Endothelial cell of umbilical vein (primary cell): ENCODE results near the gene SMC1B. TPM values are rescaled to one million over a fixed set of nuclear protein-coding genes. Genes with fewer than 3 reads are reported as not detected.

Experiments
- BruUV-seq: library from RNA; stranded (reverse); fragments of 400-500 nt; replicated peaks from 2 replicates; lab custom pipeline; 2021; lab: Mats Ljungman, UMichigan
- CTCF ChIA-PET: fragments of 300-600, 350-600 bp; sonication (Branson Sonifier 250); formaldehyde crosslinking; loops from one replicate; lab custom pipeline; 2021; ENCODE audit warnings: antibody characterized with exemption, inconsistent platforms; lab: Charles Lee
- POLR2A ChIA-PET: fragments of 300-600, 350-600 bp; sonication (Branson Sonifier 250); formaldehyde crosslinking; loops from one replicate; lab custom pipeline; 2021; ENCODE audit warnings: antibody characterized with exemption, inconsistent platforms; lab: Charles Lee
- DNase-seq: peaks from one replicate; pipeline ENCODE4 v3.0.0-alpha.2; 2011; ENCODE audit warnings: low read depth, low spot score
- FAIRE-seq: peaks from 2 replicates; lab custom pipeline; 2011; peaks lifted over from hg19 to GRCh38; lab: Jason Lieb, UNC
- H2AFZ ChIP-seq: 2 replicates; pipeline ENCODE4 v1.6.0; 2012; ENCODE audit warnings: low read depth, low read length, control low read depth, inconsistent platforms
- H3K27ac ChIP-seq: 2 replicates; pipeline ENCODE4 v1.5.1; 2011; ENCODE audit warnings: low read depth, mild to moderate bottlenecking, control low read depth, low read length, moderate library complexity; ENCODE audit not compliant: insufficient read depth
- H3K27me3 ChIP-seq, 2 experiments: 2 replicates each; pipeline versions ENCODE4 v1.6.0 to v1.6.1; 2011; ENCODE audit warnings: low read length in 2 of 2, mixed read lengths in 1 of 2; ENCODE audit not compliant: control insufficient read depth in 2 of 2, insufficient read depth in 2 of 2
- H3K36me3 ChIP-seq, 2 experiments: 2 replicates in 1 of 2; 3 replicates in 1 of 2; pipeline ENCODE4 v1.5.1; 2011; ENCODE audit warnings: low read length in 2 of 2, mild to moderate bottlenecking in 1 of 2, moderate library complexity in 1 of 2; ENCODE audit not compliant: control insufficient read depth in 2 of 2, insufficient read depth in 2 of 2; ENCODE audit errors: extremely low read depth in 1 of 2
- H3K4me1 ChIP-seq: 3 replicates; pipeline ENCODE4 v1.5.1; 2011; ENCODE audit warnings: mild to moderate bottlenecking, low read length; ENCODE audit not compliant: control insufficient read depth, insufficient read depth; ENCODE audit errors: extremely low read depth
- H3K4me2 ChIP-seq: 2 replicates; pipeline ENCODE4 v1.6.1; 2011; ENCODE audit warnings: low read length, control low read depth, mixed read lengths; ENCODE audit not compliant: insufficient read depth
- H3K4me3 ChIP-seq, 3 experiments: fragments of 200-600 bp in 1 of 3; sonication (generic), shearing (Covaris generic) in 1 of 3; replicated peaks in 1 of 3; 2 replicates each; pipeline ENCODE4 v1.5.1; 2011 to 2016; ENCODE audit warnings: control low read depth in 3 of 3, low read length in 3 of 3, mild to moderate bottlenecking in 2 of 3, inconsistent platforms in 1 of 3, low read depth in 1 of 3, moderate library complexity in 1 of 3; ENCODE audit not compliant: insufficient read depth in 1 of 3
- H3K79me2 ChIP-seq: 2 replicates; pipeline ENCODE4 v1.6.0; 2012; ENCODE audit warnings: low read length, inconsistent platforms; ENCODE audit not compliant: control insufficient read depth, insufficient read depth
- H3K9ac ChIP-seq: replicated peaks from 2 replicates; pipeline ENCODE3; 2011; ENCODE audit warnings: low read length, control low read depth; ENCODE audit not compliant: insufficient read depth; ENCODE audit errors: extremely low read depth
- H3K9me1 ChIP-seq: replicated peaks from 3 replicates; pipeline ENCODE4 v1.6.0; 2011; ENCODE audit warnings: mild to moderate bottlenecking, low read length; ENCODE audit not compliant: control insufficient read depth, insufficient read depth; ENCODE audit errors: extremely low read depth
- H3K9me3 ChIP-seq: replicated peaks from 2 replicates; pipeline ENCODE4 v1.5.1; 2012; ENCODE audit warnings: low read length, inconsistent platforms; ENCODE audit not compliant: control insufficient read depth, insufficient read depth
- H4K20me1 ChIP-seq: replicated peaks from 2 replicates; pipeline ENCODE3; 2011; ENCODE audit warnings: mild to moderate bottlenecking, low read length; ENCODE audit not compliant: control insufficient read depth, insufficient read depth; ENCODE audit errors: extremely low read depth
- CTCF ChIP-seq, 2 donors: IDR thresholded peaks; 1 replicate in 1 of 2; 2 replicates in 1 of 2; pipeline ENCODE4 v1.5.1; 2011; ENCODE audit warnings: low read length in 2 of 2, mild to moderate bottlenecking in 2 of 2, moderate library complexity in 2 of 2, control low read depth in 1 of 2, inconsistent platforms in 1 of 2, low read depth in 1 of 2; ENCODE audit not compliant: insufficient read depth in 1 of 2; ENCODE audit errors: extremely low read depth in 1 of 2
- EZH2 ChIP-seq: IDR thresholded peaks from 2 replicates; pipeline ENCODE4 v1.6.1; 2012; ENCODE audit warnings: borderline replicate concordance, low read depth, mild to moderate bottlenecking, moderate library complexity, low read length, inconsistent platforms; ENCODE audit not compliant: severe bottlenecking
- FOS ChIP-seq: IDR thresholded peaks from 2 replicates; pipeline ENCODE4 v1.6.1; 2011; ENCODE audit warnings: mild to moderate bottlenecking, low read length, moderate library complexity, borderline replicate concordance; ENCODE audit not compliant: insufficient read depth
- GATA2 ChIP-seq: IDR thresholded peaks from 2 replicates; pipeline ENCODE4 v1.7.0; 2011; ENCODE audit warnings: low read depth, mild to moderate bottlenecking, moderate library complexity, mixed read lengths, low read length; ENCODE audit not compliant: insufficient read length, insufficient read depth
- JUN ChIP-seq: IDR thresholded peaks from 2 replicates; pipeline ENCODE4 v1.6.1; 2011; ENCODE audit warnings: borderline replicate concordance, low read depth; ENCODE audit not compliant: insufficient read length, insufficient read depth
- MAX ChIP-seq: IDR thresholded peaks from 2 replicates; pipeline ENCODE4 v1.6.1; 2011; ENCODE audit not compliant: insufficient read depth, insufficient read length
- MYC ChIP-seq: IDR thresholded peaks from one replicate; pipeline ENCODE4 v1.6.1; 2011; ENCODE audit warnings: mild to moderate bottlenecking, low read depth, low read length
- POLR2A ChIP-seq: IDR thresholded peaks from 2 replicates; pipeline ENCODE4 v1.6.1; 2012; ENCODE audit warnings: low read depth, mild to moderate bottlenecking, control low read depth, low read length
- POLR2AphosphoS5 ChIP-seq: IDR thresholded peaks from 2 replicates; pipeline ENCODE4 v1.6.1; 2012; ENCODE audit warnings: low read depth, mild to moderate bottlenecking, control low read depth, low read length, moderate library complexity; ENCODE audit not compliant: insufficient read depth
- dilution Hi-C: fragments of 300-500 bp; cut with MboI; formaldehyde crosslinking; loops from one replicate; pipeline ENCODE4 v1.15.0; 2019; ENCODE audit warnings: low sequenced_read_pairs; ENCODE audit not compliant: extremely low pct_ligation_motif_present
- intact Hi-C: fragments of 100-400 bp; cut with micrococcal nuclease; formaldehyde crosslinking; loops from one replicate; pipeline ENCODE4 v1.10.0; 2022
- polyA plus RNA-seq, 4 experiments: library from polyadenylated mRNA; depleted of rRNA in 3 of 4; stranded (reverse) in 3 of 4; unstranded in 1 of 4; fragments of >200 nt; gene quantifications; 2 replicates each; pipeline versions ENCODE4 v1.2.1 to v1.2.3, GENCODE V29; 2011 to 2012; ENCODE audit warnings: missing spikeins in 1 of 4
- total RNA-seq: library from RNA; stranded (reverse); gene quantifications from 2 replicates; pipeline ENCODE4 v1.2.3, GENCODE V29; 2021

Gene SMC1B
- total and polyA plus RNA-seq, 2 donors (not counting 3 experiments of a cell fraction or from before 2014, with no cell fraction given) = 0.07 TPM; not detected in 1

- Histone ChIP-seq H3K9ac (no peak overlapping the region), H3K9me1 (no peaks in the 10 kb centered on the region), H3K9me3 (no peaks in the 10 kb centered on the region), H3K27me3 (no peaks in the 10 kb centered on the region), H3K4me2 (no peak overlapping the region), H3K79me2 (peaks cover 53% of the 10 kb centered on the region), H3K4me3 (no peak overlapping the region), H3K27ac (no peak overlapping the region), H3K4me1 (peaks cover 32% of the 10 kb centered on the region), H3K36me3 (no peaks in the 10 kb centered on the region), H2AFZ (no peak overlapping the region), H4K20me1 (no peaks in the 10 kb centered on the region)
- intact Hi-C loops (loop anchor here (10.0 kb wide), 1 partner anchor 1288 kb away; the partner anchor contains the start of gene PARVB), dilution Hi-C loops (no loop called here)
- no peak for TF ChIP-seq EZH2
- no peak for TF ChIP-seq JUN
- no peak for TF ChIP-seq MYC
- TF ChIP-seq POLR2AphosphoS5 = no peak
- no peak for TF ChIP-seq FOS
- no peak for TF ChIP-seq GATA2
- no peak for TF ChIP-seq CTCF (IDR thresholded peaks at IDR 0.05; ENCODE audit: extremely low read depth in 1 of 2, insufficient read depth in 1 of 2, low read depth in 1 of 2, low read length in 2 of 2)
- no peak for TF ChIP-seq POLR2A
- TF ChIP-seq MAX = no peak
- ChIA-PET POLR2A (no interaction called here), CTCF (no interaction called here)
- BruUV-seq = no TSS peak
- no peak for FAIRE-seq
- DNase-seq = no peak
Measured at GRCh38 chr22:45312856-45313255, 100.5 kb downstream of the SMC1B start.
